GM19438 (cell line): ENCODE measurements around the gene ITGBL1.

Source experiments
- ATAC-seq: cut with Tn5 transposase; IDR thresholded peaks from one replicate; pipeline ENCODE4 v1.9.1; 2021; ENCODE audit warnings: low read depth; ENCODE audit not compliant: unreplicated experiment

ITGBL1 gene

GRCh38 chr13:101673360-101674105 lies 221.1 kb downstream of the ITGBL1 start:
- no peak for ATAC-seq

- no peak for ATAC-seq
These were observed 229.4 kb downstream of the ITGBL1 start for GRCh38 chr13:101681834-101682233.

- no peak for ATAC-seq
These were observed 233.5 kb downstream of the ITGBL1 start for GRCh38 chr13:101686003-101686402.

GRCh38 chr13:101690871-101691270 lies 238.4 kb downstream of the ITGBL1 start:
- no peak for ATAC-seq

- ATAC-seq: no peak
These were observed 238.9 kb downstream of the ITGBL1 start for GRCh38 chr13:101691341-101691860.

- ATAC-seq: no peak
These were observed 243.5 kb downstream of the ITGBL1 start for GRCh38 chr13:101695870-101696516.

GRCh38 chr13:101697745-101698144 lies 245.3 kb downstream of the ITGBL1 start:
- no peak for ATAC-seq

- ATAC-seq: no peak
These were observed 245.9 kb downstream of the ITGBL1 start for GRCh38 chr13:101698400-101698799.

- no peak for ATAC-seq
These were observed 248.1 kb downstream of the ITGBL1 start for GRCh38 chr13:101700598-101700997.

- ATAC-seq: no peak
These were observed 250.6 kb downstream of the ITGBL1 start for GRCh38 chr13:101703081-101703480.

GRCh38 chr13:101703838-101704237 lies 251.4 kb downstream of the ITGBL1 start:
- no peak for ATAC-seq

GRCh38 chr13:101706651-101707050 lies 254.2 kb downstream of the ITGBL1 start:
- peak; percentile 55 for ATAC-seq

- ATAC-seq: no peak
These were observed 255.2 kb downstream of the ITGBL1 start for GRCh38 chr13:101707659-101708058.

GRCh38 chr13:101708115-101708514 lies 255.6 kb downstream of the ITGBL1 start:
- ATAC-seq: no peak

GRCh38 chr13:101709952-101710351 lies 257.5 kb downstream of the ITGBL1 start:
- no peak for ATAC-seq

GRCh38 chr13:101711307-101712025 lies 259.0 kb downstream of the ITGBL1 start:
- no peak for ATAC-seq

- no peak for ATAC-seq
These were observed 259.5 kb downstream of the ITGBL1 start for GRCh38 chr13:101712026-101712348.

GRCh38 chr13:101714195-101714594 lies 261.7 kb downstream of the ITGBL1 start:
- ATAC-seq: no peak

- ATAC-seq: no peak
These were observed 264.9 kb downstream of the ITGBL1 start for GRCh38 chr13:101717353-101717752.

GRCh38 chr13:101718496-101718895 lies 266.0 kb downstream of the ITGBL1 start:
- ATAC-seq: no peak

GRCh38 chr13:101726681-101727080 lies 274.2 kb downstream of the ITGBL1 start:
- ATAC-seq: no peak
